H1 (cell line): ENCODE data around the gene ARPC2.

Experiments used
- CBX8 ChIP-seq: fragments of 300-800, 300-1000 bp; sonication (generic); IDR thresholded peaks from 2 replicates; pipeline ENCODE4 v1.7.1; 2016; ENCODE audit warnings: low read depth, low read length, borderline replicate concordance
- CTCF ChIP-seq, 3 experiments: IDR thresholded peaks; 1 replicate in 2 of 3; 2 replicates in 1 of 3; pipeline versions ENCODE4 v1.5.1 to v1.6.1; 2011; ENCODE audit warnings: low read length in 3 of 3, mild to moderate bottlenecking in 3 of 3, inconsistent platforms in 2 of 3, low read depth in 1 of 3, moderate library complexity in 1 of 3; ENCODE audit not compliant: insufficient read depth in 1 of 3; ENCODE audit errors: control extremely low read depth in 1 of 3
- EP300 ChIP-seq, 2 experiments: IDR thresholded peaks; 1 replicate in 1 of 2; 2 replicates in 1 of 2; pipeline ENCODE4 v1.6.1; 2011 to 2012; ENCODE audit warnings: low read depth in 2 of 2, low read length in 2 of 2, mild to moderate bottlenecking in 2 of 2, borderline replicate concordance in 1 of 2, inconsistent platforms in 1 of 2, moderate library complexity in 1 of 2
- EZH2 ChIP-seq: fragments of 200-600 bp; sonication (generic); IDR thresholded peaks from 2 replicates; pipeline ENCODE4 v1.7.1; 2012; ENCODE audit warnings: low read depth, mild to moderate bottlenecking, moderate library complexity, low read length, inconsistent platforms; ENCODE audit not compliant: severe bottlenecking
- FOSL1 ChIP-seq: IDR thresholded peaks from 2 replicates; pipeline ENCODE4 v1.6.1; 2011; ENCODE audit warnings: mild to moderate bottlenecking, low read depth, low read length, moderate library complexity; ENCODE audit not compliant: insufficient read depth
- GABPA ChIP-seq: IDR thresholded peaks from 2 replicates; pipeline ENCODE4 v1.6.1; 2011; ENCODE audit warnings: mild to moderate bottlenecking, low read length, moderate library complexity, borderline replicate concordance; ENCODE audit not compliant: insufficient read depth
- KDM5A ChIP-seq: fragments of 200-600 bp; IDR thresholded peaks from 2 replicates; pipeline ENCODE4 v1.7.1; 2012; ENCODE audit warnings: mild to moderate bottlenecking, low read length, inconsistent platforms, mixed read lengths
- POLR2A ChIP-seq, 2 experiments: IDR thresholded peaks; 1 replicate in 1 of 2; 2 replicates in 1 of 2; pipeline ENCODE4 v1.6.1; 2011; ENCODE audit warnings: low read depth in 2 of 2, low read length in 2 of 2, mild to moderate bottlenecking in 2 of 2; ENCODE audit errors: control extremely low read depth in 1 of 2
- RXRA ChIP-seq: IDR thresholded peaks from 2 replicates; pipeline ENCODE4 v1.6.1; 2011; ENCODE audit warnings: low read depth, mild to moderate bottlenecking, low read length, moderate library complexity; ENCODE audit not compliant: insufficient read depth
- SP1 ChIP-seq: IDR thresholded peaks from 2 replicates; pipeline ENCODE4 v1.6.1; 2011; ENCODE audit warnings: low read depth, low read length
- SUZ12 ChIP-seq: fragments of 200-600 bp; sonication (generic); IDR thresholded peaks from 2 replicates; pipeline ENCODE4 v1.6.1; 2012; ENCODE audit warnings: mild to moderate bottlenecking, inconsistent platforms, low read length, moderate library complexity, mixed read lengths
- TAF1 ChIP-seq: IDR thresholded peaks from 2 replicates; pipeline ENCODE4 v1.6.1; 2011; ENCODE audit warnings: mild to moderate bottlenecking, low read depth, low read length
- TF ChIP-seq, protein P1 (sequence below): IDR thresholded peaks from 2 replicates; pipeline ENCODE4 v1.6.1; 2012; ENCODE audit warnings: inconsistent platforms

DNA sequence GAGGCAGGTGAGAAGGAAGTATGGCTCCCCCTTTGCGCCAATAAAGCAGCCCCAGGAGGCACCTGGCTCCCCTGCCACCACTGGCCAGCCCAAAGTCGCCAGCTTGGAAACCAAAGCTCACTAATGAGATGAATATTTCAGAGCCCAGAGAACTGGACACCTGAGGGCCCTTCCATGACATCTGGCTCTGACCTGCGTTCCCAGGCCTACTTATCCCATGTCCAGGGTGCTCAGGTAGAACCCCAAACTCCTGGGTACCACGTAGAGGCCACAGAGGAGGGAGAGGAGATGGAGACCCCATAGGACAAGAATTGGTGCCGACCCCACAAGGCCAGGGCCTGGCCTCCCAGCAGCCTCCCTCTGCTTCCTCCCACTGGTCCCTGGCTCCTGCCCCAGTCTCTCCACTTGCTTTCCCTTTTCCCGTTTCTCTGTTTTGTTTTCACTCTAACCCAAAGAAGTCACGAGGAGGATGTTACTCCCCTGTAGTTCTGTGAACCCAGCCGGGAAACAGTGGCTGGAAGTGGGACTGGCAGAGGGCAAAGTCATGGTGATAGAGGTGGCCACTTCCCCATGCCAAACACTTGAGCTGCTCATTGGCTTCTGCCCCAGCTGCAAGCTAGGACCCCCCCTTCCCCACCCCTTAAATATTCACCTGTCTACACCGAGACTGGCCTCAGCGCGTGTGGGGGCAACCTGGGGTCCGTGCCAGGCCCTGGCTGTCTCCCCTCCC is 74.5 kb downstream of the ARPC2 start:
- TF ChIP-seq FOSL1, result no peak
- TF ChIP-seq SUZ12, result no peak
- TF ChIP-seq KDM5A, result no peak
- TF ChIP-seq TAF1, result no peak
- no peak for TF ChIP-seq CBX8
- TF ChIP-seq CTCF (IDR thresholded peaks at IDR 0.05; ENCODE audit: control extremely low read depth in 1 of 3, insufficient read depth in 1 of 3, low read depth in 1 of 3, low read length in 3 of 3), result no peak
- TF ChIP-seq POLR2A (IDR thresholded peaks at IDR 0.05; ENCODE audit: control extremely low read depth in 1 of 2, low read depth in 2 of 2, low read length in 2 of 2), result no peak
- no peak for TF ChIP-seq EP300 (IDR thresholded peaks at IDR 0.05; ENCODE audit: borderline replicate concordance in 1 of 2, low read depth in 2 of 2, low read length in 2 of 2)
- no peak for TF ChIP-seq SP1
- no peak for TF ChIP-seq EZH2
- TF ChIP-seq GABPA, result no peak
- no peak for TF ChIP-seq RXRA
- TF ChIP-seq, protein P1, sequence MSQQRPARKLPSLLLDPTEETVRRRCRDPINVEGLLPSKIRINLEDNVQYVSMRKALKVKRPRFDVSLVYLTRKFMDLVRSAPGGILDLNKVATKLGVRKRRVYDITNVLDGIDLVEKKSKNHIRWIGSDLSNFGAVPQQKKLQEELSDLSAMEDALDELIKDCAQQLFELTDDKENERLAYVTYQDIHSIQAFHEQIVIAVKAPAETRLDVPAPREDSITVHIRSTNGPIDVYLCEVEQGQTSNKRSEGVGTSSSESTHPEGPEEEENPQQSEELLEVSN, result no peak
